DMS114 treated with DMSO at 0.1 percent for 48 hours (cell line): ENCODE data around the gene LRRC55.

Source experiments
- DNase-seq: peaks from one replicate; lab custom pipeline; 2025; ENCODE audit not compliant: unreplicated experiment; lab: John Stamatoyannopoulos, UW

Gene LRRC55

GRCh38 chr11:57199330-57199729 is 17.6 kb downstream of the LRRC55 start:
- DNase-seq: no peak

DNA sequence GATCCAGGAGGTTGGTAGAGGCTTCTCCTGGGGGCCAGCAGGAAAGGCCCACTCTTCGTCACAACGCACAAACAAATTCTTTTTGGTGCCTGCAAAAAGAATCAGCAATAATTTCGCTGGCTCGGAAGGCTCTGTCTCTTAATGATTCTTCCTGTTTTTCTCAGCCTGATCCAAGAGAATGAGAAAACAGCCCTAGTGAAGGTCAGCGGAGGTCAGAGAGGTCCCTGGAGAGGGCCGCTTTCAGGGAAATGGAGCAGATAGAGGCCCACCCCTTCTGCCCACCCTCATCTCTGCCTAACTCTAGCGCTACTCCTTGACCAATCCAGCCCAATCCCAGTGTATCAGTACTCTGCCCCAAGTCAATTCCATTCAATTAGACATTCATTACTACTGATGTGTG is 19.2 kb downstream of the LRRC55 start:
- DNase-seq: no peak

GRCh38 chr11:57202281-57202680 is 20.5 kb downstream of the LRRC55 start:
- DNase-seq: no peak

GRCh38 chr11:57203359-57203758 is 21.6 kb downstream of the LRRC55 start:
- no peak for DNase-seq

DNA sequence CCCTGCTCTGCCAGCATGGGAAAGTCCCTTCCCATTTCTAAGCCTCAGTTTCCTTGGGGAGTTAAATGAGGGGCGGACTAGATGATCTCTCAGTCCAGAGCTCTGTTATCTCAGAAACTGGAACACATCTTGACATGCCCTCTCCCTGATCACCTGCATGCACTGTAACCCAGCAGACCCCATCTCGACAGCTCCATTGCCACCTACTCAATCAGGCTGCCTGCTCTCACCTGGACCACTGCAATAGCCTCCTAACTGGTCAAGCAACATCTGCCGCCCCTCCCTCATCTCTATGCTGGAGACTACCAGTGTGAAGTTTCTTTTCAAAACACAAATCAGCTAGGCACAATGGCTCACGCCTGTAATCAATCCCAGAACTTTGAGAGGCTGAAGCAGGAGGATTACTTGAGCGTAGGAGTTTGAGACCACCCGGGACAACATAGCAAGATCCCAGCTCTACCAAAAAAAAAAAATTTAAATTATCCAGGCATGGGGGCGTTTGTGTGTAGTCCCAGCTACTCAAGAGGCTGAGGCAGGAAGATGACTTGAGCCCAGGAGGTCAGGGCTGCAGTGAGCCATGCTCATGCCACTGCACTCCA is 22.2 kb downstream of the LRRC55 start:
- DNase-seq: no peak

GRCh38 chr11:57205041-57205641 is 23.4 kb downstream of the LRRC55 start:
- DNase-seq: no peak

- DNase-seq: no peak
Measured at GRCh38 chr11:57207168-57207567, 25.4 kb downstream of the LRRC55 start.

DNA sequence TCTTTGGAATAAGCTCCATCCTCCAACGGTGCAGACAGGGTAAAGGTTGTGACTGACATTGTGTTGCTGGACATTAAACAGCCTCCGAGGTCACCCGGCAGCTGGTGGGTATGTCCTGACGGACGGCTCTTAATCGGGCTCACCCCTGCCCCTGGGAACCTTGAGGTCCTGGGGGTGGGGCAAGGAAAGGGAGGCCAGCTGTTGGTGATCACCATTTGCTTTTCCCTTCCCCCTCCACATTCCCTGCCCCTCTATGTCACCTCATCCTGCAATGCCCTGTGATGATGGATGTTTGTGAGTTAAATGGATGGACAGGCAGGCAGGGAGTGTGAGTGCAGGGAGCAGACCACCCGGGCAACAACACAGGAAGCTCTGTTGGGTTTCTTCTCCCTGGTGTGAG is 29.0 kb downstream of the LRRC55 start:
- no peak for DNase-seq

DNA sequence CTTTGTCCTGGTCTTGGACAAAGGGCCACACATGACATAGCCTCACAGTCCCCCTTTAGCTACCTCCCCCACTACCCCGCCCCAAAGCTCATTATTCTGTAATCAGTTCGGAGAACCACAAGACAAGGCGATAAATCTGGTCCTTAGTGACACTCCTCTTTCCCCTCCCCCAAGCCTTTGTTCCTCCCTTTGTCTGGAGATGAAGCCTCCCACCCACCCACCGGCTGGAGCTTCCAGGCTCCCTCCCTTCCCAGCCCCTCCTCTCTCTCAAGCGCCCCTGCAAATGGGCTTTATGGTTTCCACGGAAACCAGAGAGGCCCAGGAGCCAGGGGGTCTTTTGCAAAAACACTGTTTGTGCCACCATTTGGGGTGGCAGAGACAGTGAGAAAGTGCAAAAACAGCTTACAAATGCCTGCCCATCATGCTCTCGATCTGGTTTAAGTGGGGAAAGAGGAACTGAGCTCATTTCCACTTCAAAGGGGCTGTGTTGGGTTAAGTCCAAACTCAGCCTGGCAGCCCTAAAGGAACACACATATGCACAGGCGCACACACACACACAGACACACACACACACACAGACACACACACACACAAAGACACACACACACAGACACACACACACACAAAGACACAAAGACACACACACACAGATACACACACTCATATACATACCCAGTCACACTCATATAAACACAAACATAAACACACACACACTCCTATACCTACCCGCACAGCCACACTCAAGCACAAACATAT is 31.8 kb downstream of the LRRC55 start:
- no peak for DNase-seq

DNA sequence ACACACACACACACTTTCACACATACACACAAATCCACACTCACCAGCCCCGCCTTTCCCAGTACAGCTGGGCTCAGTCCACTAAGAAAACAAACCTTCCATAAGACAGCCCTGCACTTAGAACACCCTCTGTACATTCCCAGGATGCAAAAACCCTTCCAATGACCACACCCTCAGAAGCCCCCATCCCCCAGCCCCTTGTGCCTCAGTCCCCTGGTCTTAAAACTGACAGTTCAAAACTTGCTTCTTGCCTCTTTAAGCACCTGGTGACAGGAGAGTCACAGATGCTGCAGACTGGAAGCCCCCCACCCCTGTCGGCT is 32.3 kb downstream of the LRRC55 start:
- DNase-seq: no peak

DNA sequence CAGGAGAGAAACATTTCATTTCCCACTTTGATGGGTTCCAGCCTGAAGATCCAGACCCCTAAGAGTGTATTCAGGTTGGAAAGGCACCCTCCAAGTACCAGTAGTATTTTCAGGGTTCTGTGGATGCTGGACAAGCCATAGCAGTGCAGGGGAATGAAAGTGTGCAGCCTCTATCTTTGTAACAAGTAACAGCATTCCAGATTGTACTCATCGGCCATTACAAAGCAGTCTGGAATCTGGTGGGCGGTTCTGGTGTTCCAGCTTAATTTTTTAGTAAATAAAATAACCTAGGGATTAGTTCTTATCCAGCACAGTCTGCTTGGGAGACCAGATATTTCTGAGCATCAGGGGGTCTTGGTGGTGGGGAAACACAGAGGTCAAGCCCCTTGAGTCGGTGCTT is 32.7 kb downstream of the LRRC55 start:
- DNase-seq: no peak

DNA sequence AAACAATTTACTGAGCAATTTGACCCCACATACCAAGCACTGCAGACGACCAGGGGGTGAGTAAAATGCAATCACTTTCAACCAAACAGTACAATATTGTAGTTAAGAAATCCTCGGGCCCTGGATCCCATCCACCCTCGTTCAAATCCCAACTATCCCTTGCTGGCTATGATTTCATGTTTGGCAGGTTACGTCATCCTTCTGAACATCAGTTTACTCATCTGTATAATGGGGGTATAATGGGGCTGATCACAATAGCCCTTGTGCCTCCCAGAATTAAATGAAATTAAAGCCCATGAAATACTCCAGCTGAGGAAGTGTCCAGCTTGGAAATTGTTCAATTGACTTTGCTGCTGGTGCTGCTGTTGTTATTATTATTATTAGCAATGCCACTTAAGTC is 34.7 kb downstream of the LRRC55 start:
- DNase-seq: no peak

DNA sequence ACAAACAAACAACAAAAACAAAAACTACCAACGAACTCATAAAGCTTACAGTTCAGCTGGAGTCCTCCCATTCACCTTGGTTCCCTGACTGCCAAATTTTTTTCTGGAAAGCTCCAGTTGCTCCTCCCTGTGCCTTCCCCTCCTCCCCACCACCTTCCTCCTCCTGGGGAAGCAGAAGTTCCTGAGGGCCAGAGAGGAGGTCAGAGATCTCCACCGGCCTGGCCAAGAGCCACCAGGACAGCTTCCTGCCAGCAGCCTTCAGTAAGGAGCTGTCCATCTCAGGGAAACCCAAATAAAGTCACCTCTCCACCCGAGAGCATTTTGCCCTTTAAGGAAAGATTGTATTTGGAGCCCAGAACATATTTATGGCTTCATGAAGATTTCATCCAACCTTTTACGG is 35.3 kb downstream of the LRRC55 start:
- no peak for DNase-seq

DNA sequence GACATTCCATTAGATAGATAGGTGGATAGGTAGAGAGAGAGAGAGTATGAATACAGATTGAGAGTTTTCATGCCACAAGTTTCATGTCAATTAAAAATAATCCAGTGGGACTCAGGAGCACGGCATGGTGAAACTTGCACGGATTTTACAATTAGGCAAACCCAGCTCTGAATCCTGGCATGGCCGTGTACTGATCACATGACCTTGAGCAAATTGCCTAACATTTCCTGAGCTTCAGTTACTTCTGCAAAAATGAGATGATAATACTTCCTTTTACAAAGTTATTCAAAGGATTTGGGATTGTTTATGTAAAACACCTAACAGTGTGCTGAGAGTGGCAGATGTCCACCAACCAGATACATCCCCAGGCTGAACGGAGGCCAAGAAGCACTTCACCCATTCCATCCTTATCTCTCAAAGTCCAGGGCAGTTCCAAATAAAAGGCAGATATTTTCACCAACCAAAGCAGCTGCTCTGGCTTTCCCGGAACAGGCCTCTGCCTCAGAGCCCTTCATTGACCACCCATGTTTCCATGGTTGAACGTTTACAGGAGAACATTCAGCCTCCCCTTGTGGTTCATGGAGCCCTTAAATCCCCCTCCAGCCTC is 37.4 kb downstream of the LRRC55 start:
- DNase-seq: no peak

DNA sequence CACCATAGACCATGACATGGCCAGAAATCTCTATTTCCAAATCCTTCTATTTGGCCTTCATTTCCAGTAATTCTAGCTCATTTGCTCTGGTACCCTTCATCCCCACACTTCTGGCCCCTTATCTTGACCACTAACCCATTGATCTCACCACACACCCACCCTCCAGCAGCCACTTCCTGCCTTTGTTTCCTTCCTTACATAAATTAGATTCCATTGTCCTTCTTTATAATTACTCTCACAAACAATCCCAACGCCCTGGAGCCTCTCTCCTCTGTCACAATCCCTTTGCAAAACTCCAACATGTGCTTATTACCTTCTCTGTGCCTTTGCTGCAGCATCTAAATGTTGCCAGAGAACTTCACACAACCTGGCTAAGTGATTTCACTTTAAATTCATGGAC is 40.5 kb downstream of the LRRC55 start:
- DNase-seq: no peak

- no peak for DNase-seq
Measured at GRCh38 chr11:57223601-57224000, 41.8 kb downstream of the LRRC55 start.

DNA sequence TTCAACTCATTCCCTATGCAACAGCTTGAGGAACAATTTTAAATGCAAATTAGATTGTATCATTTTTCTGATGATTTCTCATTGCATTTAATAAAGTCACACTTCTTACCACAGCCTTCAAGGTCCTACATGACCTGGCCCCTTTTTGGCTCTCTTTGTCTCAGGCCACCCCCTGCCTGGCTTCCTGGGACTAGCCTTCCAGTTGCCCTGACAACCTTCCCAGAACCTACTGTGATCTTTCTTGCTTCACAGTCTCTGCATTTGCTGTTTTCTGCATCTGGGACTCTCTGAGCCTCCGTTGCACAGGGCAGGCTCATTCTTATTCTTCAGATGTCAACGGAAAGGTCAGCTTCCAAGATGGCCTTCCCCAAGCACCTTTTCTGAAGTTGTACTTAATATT is 42.4 kb downstream of the LRRC55 start:
- DNase-seq: no peak

DNA sequence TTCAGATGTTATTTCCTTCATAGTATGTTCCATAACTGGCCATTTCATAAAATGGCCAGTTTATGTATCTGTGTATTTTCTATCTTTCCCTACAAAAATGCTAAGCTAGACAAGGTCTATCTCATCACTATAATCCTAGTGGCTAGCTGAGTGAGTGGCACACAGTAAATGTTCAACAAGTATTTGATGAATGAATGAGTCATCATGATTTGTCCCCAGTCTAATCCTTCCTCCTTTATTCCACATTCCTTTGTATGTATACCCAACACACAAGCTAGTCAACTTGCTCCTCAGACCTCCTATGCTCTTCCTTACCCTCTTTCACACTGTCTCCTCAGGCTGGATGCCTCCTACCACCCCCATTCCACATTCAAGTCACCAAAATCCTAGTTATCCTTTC is 42.8 kb downstream of the LRRC55 start:
- no peak for DNase-seq

- no peak for DNase-seq
Measured at GRCh38 chr11:57228600-57228999, 46.8 kb downstream of the LRRC55 start.

GRCh38 chr11:57230316-57230715 is 48.6 kb downstream of the LRRC55 start:
- no peak for DNase-seq

GRCh38 chr11:57230791-57231538 is 49.2 kb downstream of the LRRC55 start:
- DNase-seq: no peak
